H1 (cell line): ENCODE results near the gene ASCC1. TPM values are rescaled to one million over a fixed set of nuclear protein-coding genes. Genes with fewer than 3 reads are reported as not detected.

ENCODE experiments used
- BCL11A ChIP-seq, 2 experiments: IDR thresholded peaks; one replicate each; pipeline ENCODE4 v1.6.1; 2011; ENCODE audit warnings: low read depth in 2 of 2, low read length in 2 of 2, mild to moderate bottlenecking in 2 of 2
- CEBPB ChIP-seq: IDR thresholded peaks from 2 replicates; pipeline ENCODE4 v1.6.1; 2012; ENCODE audit warnings: low read depth, low read length
- EGR1 ChIP-seq: IDR thresholded peaks from 2 replicates; pipeline ENCODE4 v1.6.1; 2011; ENCODE audit warnings: low read depth, low read length, borderline replicate concordance
- GTF2F1 ChIP-seq: IDR thresholded peaks from 2 replicates; pipeline ENCODE4 v1.6.1; 2012; ENCODE audit warnings: low read depth, low read length, improper control_type of control experiment, borderline replicate concordance
- KDM1A ChIP-seq: fragments of 200-600, 300-600 bp; sonication (generic); IDR thresholded peaks from 2 replicates; pipeline ENCODE4 v1.7.1; 2016; ENCODE audit warnings: mild to moderate bottlenecking, low read length, borderline replicate concordance
- KDM4A ChIP-seq: IDR thresholded peaks from one replicate; pipeline ENCODE4 v1.7.1; 2012; ENCODE audit warnings: low read depth, mild to moderate bottlenecking, moderate library complexity, low read length, inconsistent platforms; ENCODE audit not compliant: severe bottlenecking
- TBP ChIP-seq: IDR thresholded peaks from 2 replicates; pipeline ENCODE4 v1.6.1; 2011; ENCODE audit warnings: low read depth, low read length, improper control_type of control experiment
- polyA plus RNA-seq, 7 experiments: library from polyadenylated mRNA; depleted of rRNA in 3 of 7; stranded (reverse) in 5 of 7; unstranded in 2 of 7; fragments of >200 nt in 5 of 7; fragments of 200-250 nt in 2 of 7; gene quantifications; 1 replicate in 5 of 7; 2 replicates in 1 of 7; 4 replicates in 1 of 7; pipeline versions ENCODE4 v1.2.1 to v1.2.3, GENCODE V29; 2011 to 2013; ENCODE audit warnings: missing spikeins in 2 of 7, mixed read lengths in 2 of 7
- total RNA-seq: library from RNA; stranded (reverse); fragmentation: NEBNext Ultra II Directional; extraction: Animal tissue kit (Norgen Biotek cat#: 25700); gene quantifications from 2 replicates; pipeline ENCODE4 v1.2.1, GENCODE V29; 2021

The ASCC1 gene
- total and polyA plus RNA-seq, 2 of the 8 experiments (the other 6 are each of a cell fraction or from before 2014, with no cell fraction given), result 25.6 to 35.8 TPM

- no peak for TF ChIP-seq BCL11A (IDR thresholded peaks at IDR 0.05; ENCODE audit: low read depth in 2 of 2, low read length in 2 of 2)
- no peak for TF ChIP-seq EGR1
- TF ChIP-seq KDM1A, result no peak
- no peak for TF ChIP-seq TBP
- TF ChIP-seq CEBPB, result peak; percentile 98
- no peak for TF ChIP-seq GTF2F1
- no peak for TF ChIP-seq KDM4A
Measured at GRCh38 chr10:72088889-72089575, 127.0 kb downstream of the ASCC1 start (continued).
